ENCODE data around the gene PINLYP. TPM values are rescaled to one million over a fixed set of nuclear protein-coding genes. Genes with fewer than 3 reads are reported as not detected.

The PINLYP gene
- total and polyA plus RNA-seq, 2 of the 13 experiments (the other 11 are each of a cell fraction or from before 2014, with no cell fraction given): 0.21 to 0.24 TPM

DNA sequence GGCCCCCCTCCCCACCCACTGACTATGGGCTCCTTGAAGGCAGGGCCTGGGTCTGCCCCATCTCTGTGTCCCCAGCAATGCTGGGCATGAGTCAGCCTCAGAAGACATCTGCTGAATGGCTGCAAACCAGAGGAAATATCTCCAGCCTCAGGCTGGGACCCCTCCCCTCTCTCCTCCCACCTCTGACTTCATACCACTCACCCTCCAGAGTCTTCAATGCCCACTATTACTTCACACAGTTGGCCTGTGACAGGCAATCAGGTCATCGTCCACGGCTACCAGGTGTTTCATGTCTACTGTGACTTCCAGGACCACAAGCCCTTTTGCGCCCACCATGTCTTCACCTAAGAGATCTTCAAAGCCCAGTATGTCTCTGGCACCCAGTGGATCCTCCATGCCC lies 36.2 kb downstream of the PINLYP start, which contains the start of gene SRRM5:
Gene SRRM5, plus strand, starts transcription at position 301 of the 400 bp plus-strand sequence. Its CDS starts 34 bp downstream, at position 335.
- no peak for FAIRE-seq
- in situ Hi-C loops (cut with HindIII; ENCODE audit: extremely low pct_ligation_motif_present, low pct_unique_long_range_greater_than_20kb): no loop called here
- ATAC-seq: no peak

More for the DNA sequence above, 36.2 kb downstream of the PINLYP start, which contains the start of gene SRRM5:
- DNase-seq (ENCODE audit: low spot score): no peak
- CTCF ChIA-PET (ENCODE audit: low intra/inter-chr PET ratio, low total read pairs): no interaction called here
- no peak within 1 kb of the TSS for H3K4me2 ChIP-seq (ENCODE audit: low read depth, low read length)
- H3K36me3 ChIP-seq (replicated peaks in 1 of 2; ENCODE audit: control insufficient read depth in 1 of 2, insufficient read depth in 2 of 2, low read length in 2 of 2): peaks cover 18 to 32% of the 10 kb centered on the region in 2 experiments
- TF ChIP-seq TBP (CRISPR knock-in tag; IDR thresholded peaks at IDR 0.05) (no peak), GABPA (IDR thresholded peaks at IDR 0.05; ENCODE audit: low read depth, low read length) (no peak), GABPA (CRISPR knock-in tag; IDR thresholded peaks at IDR 0.05; ENCODE audit: low read depth) (no peak), TCF7L2 (IDR thresholded peaks at IDR 0.05; ENCODE audit: low read depth, low read length) (no peak), SAFB2 (CRISPR knock-in tag; IDR thresholded peaks at IDR 0.05; ENCODE audit: borderline replicate concordance, low read depth) (no peak), ZNF230 (CRISPR knock-in tag; IDR thresholded peaks at IDR 0.05) (no peak), NR2C2 (CRISPR knock-in tag; IDR thresholded peaks at IDR 0.05; ENCODE audit: borderline replicate concordance) (no peak), THAP7 (CRISPR knock-in tag; IDR thresholded peaks at IDR 0.05) (no peak), ZFP41 (CRISPR knock-in tag; IDR thresholded peaks at IDR 0.05; ENCODE audit: borderline replicate concordance) (no peak), EHMT2 (IDR thresholded peaks at IDR 0.05; ENCODE audit: borderline replicate concordance, low read depth, low read length) (no peak), JUNB (CRISPR knock-in tag; IDR thresholded peaks at IDR 0.05; ENCODE audit: borderline replicate concordance) (no peak), ZNF883 (CRISPR knock-in tag; IDR thresholded peaks at IDR 0.05; ENCODE audit: not compliant biosample characterization) (no peak), ZNF816 (CRISPR knock-in tag; IDR thresholded peaks at IDR 0.05; ENCODE audit: borderline replicate concordance) (no peak), TRIM24 (CRISPR knock-in tag; IDR thresholded peaks at IDR 0.05) (no peak), HOXA5 (CRISPR knock-in tag; IDR thresholded peaks at IDR 0.05) (no peak)
- TF ChIP-seq, protein P1, sequence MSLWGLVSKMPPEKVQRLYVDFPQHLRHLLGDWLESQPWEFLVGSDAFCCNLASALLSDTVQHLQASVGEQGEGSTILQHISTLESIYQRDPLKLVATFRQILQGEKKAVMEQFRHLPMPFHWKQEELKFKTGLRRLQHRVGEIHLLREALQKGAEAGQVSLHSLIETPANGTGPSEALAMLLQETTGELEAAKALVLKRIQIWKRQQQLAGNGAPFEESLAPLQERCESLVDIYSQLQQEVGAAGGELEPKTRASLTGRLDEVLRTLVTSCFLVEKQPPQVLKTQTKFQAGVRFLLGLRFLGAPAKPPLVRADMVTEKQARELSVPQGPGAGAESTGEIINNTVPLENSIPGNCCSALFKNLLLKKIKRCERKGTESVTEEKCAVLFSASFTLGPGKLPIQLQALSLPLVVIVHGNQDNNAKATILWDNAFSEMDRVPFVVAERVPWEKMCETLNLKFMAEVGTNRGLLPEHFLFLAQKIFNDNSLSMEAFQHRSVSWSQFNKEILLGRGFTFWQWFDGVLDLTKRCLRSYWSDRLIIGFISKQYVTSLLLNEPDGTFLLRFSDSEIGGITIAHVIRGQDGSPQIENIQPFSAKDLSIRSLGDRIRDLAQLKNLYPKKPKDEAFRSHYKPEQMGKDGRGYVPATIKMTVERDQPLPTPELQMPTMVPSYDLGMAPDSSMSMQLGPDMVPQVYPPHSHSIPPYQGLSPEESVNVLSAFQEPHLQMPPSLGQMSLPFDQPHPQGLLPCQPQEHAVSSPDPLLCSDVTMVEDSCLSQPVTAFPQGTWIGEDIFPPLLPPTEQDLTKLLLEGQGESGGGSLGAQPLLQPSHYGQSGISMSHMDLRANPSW (CRISPR knock-in tag; IDR thresholded peaks at IDR 0.05; ENCODE audit: borderline replicate concordance): no peak
- TF ChIP-seq, protein P2, sequence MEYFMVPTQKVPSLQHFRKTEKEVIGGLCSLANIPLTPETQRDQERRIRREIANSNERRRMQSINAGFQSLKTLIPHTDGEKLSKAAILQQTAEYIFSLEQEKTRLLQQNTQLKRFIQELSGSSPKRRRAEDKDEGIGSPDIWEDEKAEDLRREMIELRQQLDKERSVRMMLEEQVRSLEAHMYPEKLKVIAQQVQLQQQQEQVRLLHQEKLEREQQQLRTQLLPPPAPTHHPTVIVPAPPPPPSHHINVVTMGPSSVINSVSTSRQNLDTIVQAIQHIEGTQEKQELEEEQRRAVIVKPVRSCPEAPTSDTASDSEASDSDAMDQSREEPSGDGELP (IDR thresholded peaks at IDR 0.05; ENCODE audit: borderline replicate concordance, low read depth): no peak
- no peaks in the 10 kb centered on the region for H3K4me1 ChIP-seq (ENCODE audit: insufficient read depth, low read length)
- H4K20me1 ChIP-seq (ENCODE audit: insufficient read depth, low read length): no peaks in the 10 kb centered on the region
- intact Hi-C loops (cut with micrococcal nuclease; ENCODE audit: unreplicated experiment): no loop called here
- no peaks in the 10 kb centered on the region for H3K27me3 ChIP-seq (ENCODE audit: control insufficient read depth in 1 of 2, insufficient read depth in 2 of 2, low read length in 2 of 2)
- no peak within 1 kb of the TSS for H3K27ac ChIP-seq (ENCODE audit: extremely low read length, insufficient read depth, low read length)
- H3K9ac ChIP-seq (ENCODE audit: insufficient read depth, low read depth, low read length): no peak within 1 kb of the TSS
- WGBS (ENCODE audit: low lambda C conversion rate): 95% methylated on average over 3 of the region's 3 CpGs
- H3K4me3 ChIP-seq (replicated peaks in 1 of 3; ENCODE audit: insufficient read depth in 1 of 3, low read depth in 2 of 3, low read length in 3 of 3): no peak within 1 kb of the TSS
- H3K79me2 ChIP-seq (ENCODE audit: insufficient read depth, low read length): peaks cover 3% of the 10 kb centered on the region
- POLR2A ChIA-PET: no interaction called here
- no peaks in the 10 kb centered on the region for H3K9me3 ChIP-seq (ENCODE audit: low read length)
- H2AFZ ChIP-seq (ENCODE audit: low read length): no peak within 1 kb of the TSS
- no TSS peak for BruUV-seq (replicated peaks)

All from HepG2 (cell line).